ENCODE measurements around the gene PAQR9. TPM values are rescaled to one million over a fixed set of nuclear protein-coding genes. Genes with fewer than 3 reads are reported as not detected.
A peak's percentile ranks its signal among the peaks of the same experiment; 100 is the strongest.

PAQR9 gene
- total and polyA plus RNA-seq, 2 of the 13 experiments (the other 11 are each of a cell fraction or from before 2014, with no cell fraction given), result 3.7 to 10.3 TPM

- TF ChIP-seq ZNF646 (CRISPR knock-in tag; IDR thresholded peaks at IDR 0.05), result peak; percentile 69; the same call in 1 of the 2 replicates
- TF ChIP-seq MTF2 (CRISPR knock-in tag; IDR thresholded peaks at IDR 0.05; ENCODE audit: borderline replicate concordance), result no peak
- TF ChIP-seq ELF3 (CRISPR knock-in tag; IDR thresholded peaks at IDR 0.05), result 0 out of 2 replicates have a peak, but pooled peaks have one; percentile 31
- TF ChIP-seq NFE2L1 (CRISPR knock-in tag; IDR thresholded peaks at IDR 0.05; ENCODE audit: borderline replicate concordance), result no peak
- peak; percentile 17; the same call in 1 of the 2 replicates for TF ChIP-seq SALL1 (CRISPR knock-in tag; IDR thresholded peaks at IDR 0.05)
- TF ChIP-seq SMARCE1 (IDR thresholded peaks at IDR 0.05; ENCODE audit: borderline replicate concordance), result no peak
- TF ChIP-seq HOXA3 (CRISPR knock-in tag; IDR thresholded peaks at IDR 0.05), result 0 out of 2 replicates have a peak, but pooled peaks have one; percentile 12
- 0 out of 2 replicates have a peak, but pooled peaks have one; percentile 37 for TF ChIP-seq ZNF761 (CRISPR knock-in tag; conservative IDR thresholded peaks at IDR 0.05)
- no peak for TF ChIP-seq NCOA2 (CRISPR knock-in tag; IDR thresholded peaks at IDR 0.05)
- TF ChIP-seq ZNF605 (CRISPR knock-in tag; IDR thresholded peaks at IDR 0.05), result no peak
- no peak for TF ChIP-seq CEBPB (IDR thresholded peaks at IDR 0.05; ENCODE audit: borderline replicate concordance, low read depth, low read length)
- peak; percentile 96 for TF ChIP-seq ZNF292 (CRISPR knock-in tag; IDR thresholded peaks at IDR 0.05; ENCODE audit: borderline replicate concordance, low read depth)
- no peak for TF ChIP-seq ZNF792 (CRISPR knock-in tag; IDR thresholded peaks at IDR 0.05)
- no peak for TF ChIP-seq TAF1 (CRISPR knock-in tag; IDR thresholded peaks at IDR 0.05)
- TF ChIP-seq HMGXB3 (CRISPR knock-in tag; IDR thresholded peaks at IDR 0.05; ENCODE audit: borderline replicate concordance), result no peak
Observed at GRCh38 chr3:142982038-142982773, 18.7 kb upstream of the PAQR9 start (continued).
